ENCODE measurements around the gene BUD13. TPM values are rescaled to one million over a fixed set of nuclear protein-coding genes. Genes with fewer than 3 reads are reported as not detected.

The BUD13 gene
- total RNA-seq, 1 donor from 2014 or later: 16.9 TPM

GRCh38 chr11:116793772-116794097 is 20.9 kb upstream of the BUD13 start:
- TF ChIP-seq, protein P1, sequence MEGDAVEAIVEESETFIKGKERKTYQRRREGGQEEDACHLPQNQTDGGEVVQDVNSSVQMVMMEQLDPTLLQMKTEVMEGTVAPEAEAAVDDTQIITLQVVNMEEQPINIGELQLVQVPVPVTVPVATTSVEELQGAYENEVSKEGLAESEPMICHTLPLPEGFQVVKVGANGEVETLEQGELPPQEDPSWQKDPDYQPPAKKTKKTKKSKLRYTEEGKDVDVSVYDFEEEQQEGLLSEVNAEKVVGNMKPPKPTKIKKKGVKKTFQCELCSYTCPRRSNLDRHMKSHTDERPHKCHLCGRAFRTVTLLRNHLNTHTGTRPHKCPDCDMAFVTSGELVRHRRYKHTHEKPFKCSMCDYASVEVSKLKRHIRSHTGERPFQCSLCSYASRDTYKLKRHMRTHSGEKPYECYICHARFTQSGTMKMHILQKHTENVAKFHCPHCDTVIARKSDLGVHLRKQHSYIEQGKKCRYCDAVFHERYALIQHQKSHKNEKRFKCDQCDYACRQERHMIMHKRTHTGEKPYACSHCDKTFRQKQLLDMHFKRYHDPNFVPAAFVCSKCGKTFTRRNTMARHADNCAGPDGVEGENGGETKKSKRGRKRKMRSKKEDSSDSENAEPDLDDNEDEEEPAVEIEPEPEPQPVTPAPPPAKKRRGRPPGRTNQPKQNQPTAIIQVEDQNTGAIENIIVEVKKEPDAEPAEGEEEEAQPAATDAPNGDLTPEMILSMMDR (IDR thresholded peaks at IDR 0.05; ENCODE audit: unreplicated experiment): no peak
- H3K36me3 Mint-ChIP-seq (ENCODE audit: low read depth, unreplicated experiment): no peaks in the 10 kb centered on the region
- no peak for DNase-seq (ENCODE audit: low spot score)
- no peaks in the 10 kb centered on the region for H3K4me1 Mint-ChIP-seq (ENCODE audit: unreplicated experiment)
- no peaks in the 10 kb centered on the region for H3K9me3 Mint-ChIP-seq (ENCODE audit: unreplicated experiment)
- no peak overlapping the region for H3K4me3 Mint-ChIP-seq (ENCODE audit: unreplicated experiment)
- H3K27ac Mint-ChIP-seq (ENCODE audit: unreplicated experiment): no peak overlapping the region
- peaks cover 6% of the 10 kb centered on the region for H3K27me3 Mint-ChIP-seq (ENCODE audit: unreplicated experiment)

- no peak overlapping the region for H3K27ac Mint-ChIP-seq (ENCODE audit: unreplicated experiment)
- no peak overlapping the region for H3K4me3 Mint-ChIP-seq (ENCODE audit: unreplicated experiment)
- TF ChIP-seq, protein P1 (IDR thresholded peaks at IDR 0.05; ENCODE audit: unreplicated experiment): no peak
- H3K4me1 Mint-ChIP-seq (ENCODE audit: unreplicated experiment): peaks cover 5% of the 10 kb centered on the region
- H3K27me3 Mint-ChIP-seq (ENCODE audit: unreplicated experiment): peaks cover 10% of the 10 kb centered on the region
- H3K9me3 Mint-ChIP-seq (ENCODE audit: unreplicated experiment): no peaks in the 10 kb centered on the region
- no peaks in the 10 kb centered on the region for H3K36me3 Mint-ChIP-seq (ENCODE audit: low read depth, unreplicated experiment)
- no peak for DNase-seq (ENCODE audit: low spot score)
These were observed 20.3 kb upstream of the BUD13 start for GRCh38 chr11:116792869-116793771.

- no peak for DNase-seq (ENCODE audit: low spot score)
- H3K27me3 Mint-ChIP-seq (ENCODE audit: unreplicated experiment): peaks cover 10% of the 10 kb centered on the region
- TF ChIP-seq, protein P1 (IDR thresholded peaks at IDR 0.05; ENCODE audit: unreplicated experiment): no peak
- H3K4me3 Mint-ChIP-seq (ENCODE audit: unreplicated experiment): no peak overlapping the region
- H3K4me1 Mint-ChIP-seq (ENCODE audit: unreplicated experiment): peaks cover 6% of the 10 kb centered on the region
- no peak overlapping the region for H3K27ac Mint-ChIP-seq (ENCODE audit: unreplicated experiment)
- no peaks in the 10 kb centered on the region for H3K36me3 Mint-ChIP-seq (ENCODE audit: low read depth, unreplicated experiment)
- no peaks in the 10 kb centered on the region for H3K9me3 Mint-ChIP-seq (ENCODE audit: unreplicated experiment)
These were observed 19.5 kb upstream of the BUD13 start for GRCh38 chr11:116792144-116792868.

DNA sequence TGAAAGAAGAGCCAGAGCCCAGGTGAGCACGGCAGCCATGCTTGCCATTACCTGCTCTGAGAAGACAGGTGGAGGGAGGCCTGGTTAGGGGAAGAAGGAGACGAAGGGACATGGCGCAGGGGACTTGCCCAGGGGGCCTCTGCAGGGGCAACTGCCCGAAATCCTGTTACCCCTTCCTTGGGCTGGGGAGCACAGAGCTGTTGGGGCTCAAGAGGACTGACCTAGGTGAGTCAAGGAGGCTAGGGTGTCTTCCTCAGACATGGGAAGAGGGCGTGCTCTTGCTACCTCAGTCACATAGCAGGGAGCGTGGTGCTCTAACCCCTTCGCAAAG is 19.0 kb upstream of the BUD13 start, which contains the start of gene APOA5:
Gene APOA5 (minus strand): TSS at position 67 of the 331 bp plus-strand sequence. CDS start 19 bp downstream, at position 48.
- H3K9me3 Mint-ChIP-seq (ENCODE audit: unreplicated experiment): no peaks in the 10 kb centered on the region
- H3K4me3 Mint-ChIP-seq (ENCODE audit: unreplicated experiment): no peak within 1 kb of the TSS
- H3K4me1 Mint-ChIP-seq (ENCODE audit: unreplicated experiment): peaks cover 11% of the 10 kb centered on the region
- no peak within 1 kb of the TSS for H3K27ac Mint-ChIP-seq (ENCODE audit: unreplicated experiment)
- TF ChIP-seq, protein P1 (IDR thresholded peaks at IDR 0.05; ENCODE audit: unreplicated experiment): no peak
- no peaks in the 10 kb centered on the region for H3K36me3 Mint-ChIP-seq (ENCODE audit: low read depth, unreplicated experiment)
- no peak for DNase-seq (ENCODE audit: low spot score)
- peaks cover 8% of the 10 kb centered on the region for H3K27me3 Mint-ChIP-seq (ENCODE audit: unreplicated experiment)
